HG03521 (cell line): Measurements from ENCODE around the gene TRAM2.

ENCODE experiments used
- ATAC-seq: cut with Tn5 transposase; IDR thresholded peaks from one replicate; pipeline ENCODE4 v1.9.1; 2021; ENCODE audit warnings: mild to moderate bottlenecking, moderate library complexity; ENCODE audit not compliant: unreplicated experiment

Gene TRAM2

GRCh38 chr6:52548353-52548713, 28.5 kb downstream of the TRAM2 start:
- no peak for ATAC-seq

- no peak for ATAC-seq
Observed at GRCh38 chr6:52547647-52548352, 29.1 kb downstream of the TRAM2 start.

DNA sequence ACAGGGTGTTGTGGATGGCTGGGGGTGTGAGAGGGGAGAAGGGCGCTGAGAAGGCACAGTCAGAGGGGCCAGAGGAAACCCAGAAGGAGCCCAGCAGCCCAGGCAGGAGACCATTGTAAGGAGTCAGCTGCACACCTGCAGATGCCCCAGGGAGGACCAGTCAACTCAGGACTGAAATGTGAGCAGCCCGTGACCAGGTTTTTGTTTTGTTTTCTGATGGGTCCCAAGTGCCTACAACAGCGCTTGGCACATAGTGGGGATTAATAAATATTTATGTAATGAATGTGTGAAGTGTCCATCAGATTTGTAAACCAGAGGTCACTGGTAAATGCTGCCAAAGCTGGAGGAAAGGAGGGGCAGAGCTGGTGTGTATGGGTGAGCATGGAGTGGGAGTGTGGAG, 30.2 kb downstream of the TRAM2 start:
- ATAC-seq, result peak; percentile 63

- peak; percentile 33 for ATAC-seq
Observed at GRCh38 chr6:52546192-52546591, 30.7 kb downstream of the TRAM2 start.

DNA sequence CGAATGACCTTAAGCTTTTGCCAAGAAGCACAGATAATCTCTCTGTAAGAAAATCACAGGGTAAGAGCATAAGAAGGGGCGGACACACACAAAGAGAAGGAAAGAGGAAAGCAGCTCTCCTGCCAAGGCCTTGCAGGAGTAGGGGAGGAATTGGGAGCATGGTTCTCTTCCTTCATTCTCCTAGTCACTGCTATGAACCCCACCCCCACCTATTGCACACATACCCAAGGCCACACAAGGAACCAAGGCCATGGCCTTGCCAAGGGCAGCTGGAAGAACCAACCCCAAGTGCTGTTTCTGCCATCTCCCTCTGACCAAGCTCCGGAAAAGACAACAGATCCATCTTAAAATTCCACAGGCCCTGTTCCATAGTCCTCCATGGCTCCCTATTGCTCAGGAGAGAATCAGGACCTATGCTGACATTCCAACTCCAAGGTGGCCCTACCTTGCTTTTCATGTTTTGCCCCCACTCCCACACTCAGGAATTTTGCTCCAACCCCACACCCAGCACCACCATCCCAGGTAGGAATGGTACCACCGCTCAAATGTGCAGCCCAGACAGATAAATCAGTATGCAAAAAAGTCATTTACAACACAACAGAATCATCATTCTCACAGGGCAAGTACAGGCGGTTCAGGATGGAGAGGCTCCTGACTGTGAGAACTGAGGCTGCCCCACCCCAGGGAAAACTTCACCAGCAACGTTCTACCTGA, 31.3 kb downstream of the TRAM2 start:
- ATAC-seq, result peak; percentile 16

DNA sequence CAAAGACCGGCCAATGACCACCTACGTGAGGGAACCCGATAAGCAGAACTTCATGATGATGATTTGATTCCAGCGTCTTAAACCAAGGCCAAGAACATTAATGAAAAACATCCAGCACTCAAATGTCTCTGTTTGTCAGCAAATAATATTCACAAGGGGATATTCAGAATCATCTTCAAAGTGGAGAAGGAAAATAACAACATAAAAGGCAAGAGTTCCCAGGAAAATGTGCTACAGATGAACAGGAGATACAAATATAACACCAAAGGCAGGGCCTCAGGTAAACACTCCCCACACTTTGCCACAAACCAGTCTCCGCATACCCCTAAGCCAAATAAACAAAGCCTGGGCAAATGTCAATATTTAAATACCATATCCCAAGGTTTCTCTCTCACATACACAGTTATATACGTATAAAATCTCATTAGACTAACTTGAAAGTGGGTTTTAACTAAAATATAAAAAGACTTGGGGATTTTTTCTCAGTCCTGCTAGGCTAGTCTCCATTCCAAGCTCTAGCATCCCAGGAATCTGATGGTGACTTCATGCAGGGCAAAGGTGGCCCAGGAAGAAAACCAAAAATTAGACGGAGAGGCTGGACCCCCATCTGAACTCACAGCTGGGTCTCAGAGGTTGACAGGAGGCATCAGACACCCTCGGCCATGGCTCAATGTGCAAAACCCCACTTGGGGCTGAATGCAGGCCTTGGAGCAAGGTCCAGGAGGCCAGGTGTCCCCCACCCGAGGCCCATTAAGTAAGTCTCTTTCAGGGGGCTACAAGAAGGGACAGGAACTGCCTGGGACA, 32.1 kb downstream of the TRAM2 start:
- no peak for ATAC-seq

DNA sequence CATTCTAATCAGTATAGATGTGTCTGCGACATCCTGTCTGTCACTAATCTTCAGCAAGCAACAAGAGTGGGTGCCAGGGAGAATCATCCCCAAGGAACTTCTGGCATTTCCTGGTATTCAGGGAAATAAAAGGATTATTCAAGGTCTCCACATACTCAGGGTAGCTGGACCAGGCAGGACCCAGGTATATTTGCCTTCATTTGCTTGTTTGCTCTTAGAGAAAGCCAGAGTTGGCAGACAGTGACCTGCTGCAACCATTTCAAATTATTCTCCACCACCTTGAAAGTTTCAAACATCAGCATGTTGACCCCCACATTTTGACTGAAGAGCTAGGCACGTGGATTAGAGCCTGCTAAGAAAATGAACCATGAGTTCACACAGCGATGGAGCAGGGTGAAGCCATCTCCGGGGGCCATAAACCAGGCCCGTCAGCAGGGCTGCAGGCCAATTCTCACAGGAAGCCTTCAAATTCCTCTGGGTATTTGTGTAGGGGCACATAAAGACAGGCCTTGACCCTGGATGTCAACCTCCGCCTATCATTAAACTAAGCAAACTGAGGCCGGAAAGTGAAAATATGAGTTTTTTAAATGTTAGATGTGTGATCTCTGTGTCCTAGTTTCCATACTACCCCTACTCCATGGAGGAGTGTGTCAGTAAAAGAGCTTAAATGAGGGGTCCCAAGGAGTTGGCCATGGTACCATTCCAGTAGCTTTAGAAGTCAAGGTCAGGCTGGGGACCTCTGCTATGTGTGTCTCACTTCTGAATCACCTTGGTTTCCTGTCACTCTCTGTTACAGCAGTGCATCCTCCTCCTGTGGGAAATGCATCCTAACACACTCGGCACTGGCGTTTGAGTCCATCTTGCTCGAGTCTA, 32.9 kb downstream of the TRAM2 start:
- no peak for ATAC-seq

- no peak for ATAC-seq
Observed at GRCh38 chr6:52543262-52543661, 33.6 kb downstream of the TRAM2 start.

GRCh38 chr6:52541135-52541534, 35.7 kb downstream of the TRAM2 start:
- ATAC-seq, result no peak

DNA sequence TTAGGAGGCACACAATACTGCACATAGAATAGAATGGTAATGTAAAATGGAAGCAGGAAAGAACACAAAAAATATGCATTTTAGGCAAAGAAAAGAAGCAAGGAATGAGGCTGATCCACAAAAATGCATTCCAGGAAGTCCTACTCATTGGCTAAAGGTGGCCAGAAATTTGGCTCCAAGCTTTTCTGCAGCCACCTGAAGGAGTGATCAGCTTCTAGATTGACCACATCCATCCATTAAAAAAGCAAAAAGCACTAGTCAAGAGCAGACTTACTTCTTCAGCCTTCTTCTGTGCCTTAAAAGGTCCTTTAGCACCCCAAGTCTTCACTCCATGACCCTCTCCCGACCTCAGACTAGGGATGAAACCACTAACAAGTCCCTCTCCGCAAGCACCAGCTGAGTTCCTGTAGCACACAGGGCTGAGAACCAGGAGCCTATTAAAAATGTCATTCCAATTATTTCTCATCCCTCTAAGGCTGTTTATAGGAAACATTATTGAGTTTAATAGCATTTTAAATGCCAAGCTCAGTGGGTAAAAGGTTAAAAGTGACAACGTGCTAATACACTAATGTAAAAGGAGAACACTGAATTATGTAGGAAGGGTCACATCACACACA, 36.5 kb downstream of the TRAM2 start:
- ATAC-seq, result no peak

GRCh38 chr6:52539607-52540006, 37.3 kb downstream of the TRAM2 start:
- no peak for ATAC-seq

GRCh38 chr6:52538901-52539354, 37.9 kb downstream of the TRAM2 start:
- ATAC-seq, result no peak

DNA sequence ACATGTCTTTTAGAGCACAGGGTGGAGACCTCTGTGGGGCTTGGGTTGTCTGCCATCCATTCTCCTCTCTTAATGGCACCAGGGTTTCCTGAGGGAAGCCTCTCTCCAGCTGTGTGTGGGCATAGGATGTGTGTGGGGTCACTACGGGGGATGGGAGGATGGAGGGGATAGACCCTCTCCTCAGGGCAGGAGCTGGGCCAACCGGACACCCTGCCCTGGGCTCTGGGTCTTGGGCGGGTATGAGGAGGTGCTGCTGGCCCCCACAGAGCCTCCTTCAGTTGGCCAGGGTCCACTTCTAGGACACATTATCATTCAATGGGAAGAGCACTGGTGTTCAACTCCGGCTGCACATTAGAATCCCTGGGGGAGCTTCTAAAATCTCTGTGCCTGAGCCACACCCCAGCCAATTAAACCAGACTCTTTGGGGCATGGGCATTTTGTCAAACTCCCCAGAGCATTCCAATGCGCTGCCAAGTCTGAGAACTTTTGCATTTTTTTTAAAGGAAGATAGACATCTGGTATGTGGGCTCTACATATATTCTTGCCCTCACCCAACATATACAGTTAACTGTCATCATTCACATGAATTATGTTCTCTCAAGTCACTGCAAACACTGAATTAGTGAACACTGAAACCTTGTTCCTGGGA, 38.5 kb downstream of the TRAM2 start:
- no peak for ATAC-seq

DNA sequence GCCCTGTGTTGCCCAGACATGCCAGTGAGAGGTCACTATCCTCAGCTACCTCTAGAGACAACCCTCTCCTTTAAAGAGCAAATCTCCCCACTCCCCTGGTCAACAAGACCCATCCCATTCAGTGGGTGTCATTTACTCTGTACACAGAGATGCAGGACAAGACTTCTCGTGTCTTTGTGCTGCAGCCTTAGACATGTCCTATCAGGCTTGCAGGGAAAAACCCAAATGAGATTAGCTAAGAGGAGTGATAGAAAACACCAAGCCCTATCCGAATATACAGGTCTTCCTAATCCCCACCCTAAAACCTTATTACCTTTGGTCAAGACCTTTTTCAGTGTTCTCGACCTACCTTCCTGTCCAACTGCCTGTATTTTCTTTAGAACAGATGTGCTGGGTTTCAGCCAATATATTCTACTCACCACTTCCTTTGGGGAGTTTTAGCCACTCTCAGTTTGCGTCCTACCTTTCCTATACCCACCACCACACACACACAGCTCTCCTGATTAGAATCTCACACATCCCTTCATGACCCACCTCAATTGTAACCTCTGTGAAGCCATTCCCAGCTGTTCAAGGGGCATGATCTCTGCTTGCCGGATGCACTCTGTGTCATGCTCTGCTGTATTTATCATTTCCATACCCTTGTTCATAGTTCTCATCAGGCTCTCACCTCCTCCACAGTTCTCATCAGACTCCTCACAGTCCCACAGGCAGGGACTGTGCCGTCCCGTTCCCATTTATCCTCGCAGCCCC, 39.7 kb downstream of the TRAM2 start:
- ATAC-seq, result peak; percentile 35

DNA sequence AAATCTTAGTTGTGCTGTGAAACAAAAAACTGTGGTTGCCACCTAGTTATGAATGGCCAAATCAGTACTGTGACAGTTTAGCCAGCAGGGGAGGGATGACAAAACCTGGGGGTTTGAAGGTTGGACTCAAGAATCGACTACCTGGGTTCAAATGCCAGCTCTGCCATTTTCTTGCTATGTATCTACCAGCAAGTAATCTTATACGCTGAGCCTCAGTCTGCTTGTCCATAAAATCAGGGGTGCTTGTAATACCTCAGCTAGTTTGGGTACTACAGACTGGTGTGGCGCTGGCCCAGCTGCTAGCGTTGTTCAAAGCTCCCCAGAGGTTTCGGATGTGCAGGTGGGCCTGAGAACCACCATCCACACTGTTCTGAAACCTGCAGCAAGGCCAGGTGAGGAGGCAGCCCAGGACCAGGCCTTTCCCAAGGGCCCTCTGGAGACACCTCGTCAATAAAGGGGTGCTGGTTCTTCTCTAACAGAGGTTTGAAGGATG, 40.4 kb downstream of the TRAM2 start:
- ATAC-seq, result peak; percentile 42

DNA sequence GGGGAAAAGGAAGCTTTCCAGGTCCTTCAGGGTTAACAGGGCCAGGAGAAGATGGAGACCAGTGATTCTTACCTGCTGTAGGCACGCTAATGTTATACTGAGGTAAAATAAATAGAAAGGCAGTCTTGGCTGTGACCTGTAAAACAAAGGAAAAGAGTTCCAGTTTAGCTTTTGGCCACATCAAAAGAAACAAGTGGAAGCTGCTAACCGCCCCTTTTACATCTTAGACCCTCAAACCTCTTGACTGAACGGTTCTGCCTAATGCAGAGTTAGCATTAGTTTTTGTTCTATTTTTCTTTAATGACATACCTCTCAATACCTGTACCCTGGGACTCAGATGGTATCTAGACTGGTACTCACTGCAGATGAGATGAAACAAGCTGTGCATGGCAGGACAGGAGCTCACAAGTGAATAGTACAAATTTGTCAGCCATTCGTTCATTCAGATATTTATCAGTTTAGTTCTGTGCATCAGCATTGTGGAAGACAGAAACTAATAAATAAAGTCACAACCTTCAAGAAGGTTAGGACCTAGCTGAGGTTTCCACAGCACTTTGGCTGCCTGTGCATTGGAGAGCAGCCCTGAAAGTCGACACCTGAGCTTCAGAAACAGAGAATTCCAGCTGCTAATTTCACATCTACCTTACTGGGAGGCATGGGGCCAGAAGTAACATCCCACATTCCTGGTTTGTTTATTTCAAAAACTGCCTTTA, 41.0 kb downstream of the TRAM2 start:
- no peak for ATAC-seq

GRCh38 chr6:52534966-52535390, 41.9 kb downstream of the TRAM2 start:
- peak; percentile 34 for ATAC-seq

- no peak for ATAC-seq
Observed at GRCh38 chr6:52534363-52534762, 42.5 kb downstream of the TRAM2 start.
